Astrocyte (in vitro differentiated cells and primary cell): ENCODE data around the gene NTRK1. TPM values are rescaled to one million over a fixed set of nuclear protein-coding genes. Genes with fewer than 3 reads are reported as not detected.

Experiments
- DNase-seq: peaks from one replicate; pipeline ENCODE4 v3.0.0-alpha.2; 2010; ENCODE audit warnings: low read depth
- FAIRE-seq: peaks from 2 replicates; lab custom pipeline; 2011; peaks lifted over from hg19 to GRCh38; lab: Jason Lieb, UNC
- H2AFZ ChIP-seq: 2 replicates; pipeline ENCODE4 v1.6.0; 2012; ENCODE audit warnings: low read depth, low read length, inconsistent platforms
- H3K27ac ChIP-seq: 2 replicates; pipeline ENCODE4 v1.5.1; 2011; ENCODE audit warnings: low read depth, low read length, inconsistent platforms
- H3K27me3 ChIP-seq: 2 replicates; pipeline ENCODE4 v1.6.0; 2011; ENCODE audit warnings: low read length, inconsistent platforms; ENCODE audit not compliant: insufficient read depth
- H3K36me3 ChIP-seq: 2 replicates; pipeline ENCODE4 v1.5.1; 2011; ENCODE audit warnings: low read length, inconsistent platforms; ENCODE audit not compliant: insufficient read depth
- H3K4me1 ChIP-seq: 2 replicates; pipeline ENCODE4 v1.5.1; 2011; ENCODE audit warnings: low read length, inconsistent platforms; ENCODE audit not compliant: insufficient read depth
- H3K4me2 ChIP-seq: 2 replicates; pipeline ENCODE4 v1.6.0; 2012; ENCODE audit warnings: low read length, inconsistent platforms
- H3K4me3 ChIP-seq: 2 replicates; pipeline ENCODE4 v1.5.1; 2011; ENCODE audit warnings: low read depth, mild to moderate bottlenecking, low read length, inconsistent platforms; ENCODE audit not compliant: insufficient read depth
- H3K79me2 ChIP-seq: 2 replicates; pipeline ENCODE4 v1.6.0; 2012; ENCODE audit warnings: mild to moderate bottlenecking, low read length, inconsistent platforms; ENCODE audit not compliant: insufficient read depth
- H3K9ac ChIP-seq: 2 replicates; pipeline ENCODE4 v1.6.0; 2012; ENCODE audit warnings: mild to moderate bottlenecking, low read length, inconsistent platforms
- H3K9me3 ChIP-seq: 2 replicates; pipeline ENCODE4 v1.5.1; 2012; ENCODE audit warnings: low read depth, mild to moderate bottlenecking, low read length, inconsistent platforms; ENCODE audit not compliant: insufficient read depth
- H4K20me1 ChIP-seq: 2 replicates; pipeline ENCODE4 v1.6.0; 2012; ENCODE audit warnings: low read length, inconsistent platforms; ENCODE audit not compliant: insufficient read depth
- H3K27ac Mint-ChIP-seq: one replicate; pipeline ENCODE4 v1.8.0; 2021; ENCODE audit warnings: mild to moderate bottlenecking, mixed read lengths; ENCODE audit not compliant: unreplicated experiment
- H3K27me3 Mint-ChIP-seq: one replicate; pipeline ENCODE4 v1.8.0; 2021; ENCODE audit warnings: low read depth, mixed read lengths; ENCODE audit not compliant: unreplicated experiment
- H3K36me3 Mint-ChIP-seq: one replicate; pipeline ENCODE4 v1.8.0; 2021; ENCODE audit warnings: low read depth, mixed read lengths; ENCODE audit not compliant: unreplicated experiment
- H3K4me1 Mint-ChIP-seq: one replicate; pipeline ENCODE4 v1.8.0; 2021; ENCODE audit warnings: low read depth, mixed read lengths; ENCODE audit not compliant: unreplicated experiment
- H3K4me3 Mint-ChIP-seq: one replicate; pipeline ENCODE4 v1.8.0; 2021; ENCODE audit warnings: mild to moderate bottlenecking, moderate library complexity, mixed read lengths; ENCODE audit not compliant: unreplicated experiment
- H3K9me3 Mint-ChIP-seq: one replicate; pipeline ENCODE4 v1.8.0; 2021; ENCODE audit warnings: mild to moderate bottlenecking, mixed read lengths; ENCODE audit not compliant: unreplicated experiment
- CTCF ChIP-seq: IDR thresholded peaks from 2 replicates; pipeline ENCODE4 v1.5.1; 2011; ENCODE audit warnings: low read depth, mild to moderate bottlenecking, inconsistent platforms, low read length, moderate library complexity; ENCODE audit not compliant: insufficient read depth
- EZH2 ChIP-seq: IDR thresholded peaks from 2 replicates; pipeline ENCODE4 v1.6.1; 2012; ENCODE audit warnings: mild to moderate bottlenecking, low read length, inconsistent platforms; ENCODE audit not compliant: insufficient read depth
- total RNA-seq: library from RNA; stranded (reverse); gene quantifications from 2 replicates; pipeline ENCODE4 v1.2.1, GENCODE V29; 2021

The NTRK1 gene
- total RNA-seq, 1 donor from 2014 or later: 0.27 TPM

- no peak overlapping the region for H3K4me3 Mint-ChIP-seq
- peaks cover 20% of the 10 kb centered on the region for H3K4me1 ChIP-seq
- TF ChIP-seq CTCF (no peak), EZH2 (no peak)
- H3K27ac ChIP-seq: no peak overlapping the region
- no peak overlapping the region for H3K27ac Mint-ChIP-seq
- H3K36me3 Mint-ChIP-seq: peaks cover 14% of the 10 kb centered on the region
- H2AFZ ChIP-seq: no peak overlapping the region
- H4K20me1 ChIP-seq: peaks cover 10% of the 10 kb centered on the region
- H3K4me2 ChIP-seq: no peak overlapping the region
- DNase-seq (no peak), FAIRE-seq (no peak)
- H3K4me3 ChIP-seq: no peak overlapping the region
- H3K9me3 Mint-ChIP-seq: peaks cover 5% of the 10 kb centered on the region
- no peaks in the 10 kb centered on the region for H3K79me2 ChIP-seq
- H3K9ac ChIP-seq: no peak overlapping the region
- H3K27me3 Mint-ChIP-seq: peaks cover 9% of the 10 kb centered on the region
- H3K27me3 ChIP-seq: no peaks in the 10 kb centered on the region
- H3K9me3 ChIP-seq: no peaks in the 10 kb centered on the region
- peaks cover 16% of the 10 kb centered on the region for H3K4me1 Mint-ChIP-seq
- H3K36me3 ChIP-seq: peaks cover 7% of the 10 kb centered on the region
These were observed 52.5 kb downstream of the NTRK1 start for GRCh38 chr1:156912861-156913808.

- Histone ChIP-seq H3K4me1 (peaks cover 20% of the 10 kb centered on the region), H3K36me3 (peaks cover 7% of the 10 kb centered on the region), H3K9ac (no peak overlapping the region), H3K27me3 (no peaks in the 10 kb centered on the region), H3K4me2 (peak overlapping the region; percentile 4), H2AFZ (no peak overlapping the region), H4K20me1 (peaks cover 10% of the 10 kb centered on the region), H3K27ac (no peak overlapping the region), H3K4me3 (no peak overlapping the region), H3K79me2 (no peaks in the 10 kb centered on the region), H3K9me3 (no peaks in the 10 kb centered on the region)
- peaks cover 14% of the 10 kb centered on the region for H3K36me3 Mint-ChIP-seq
- TF ChIP-seq EZH2 (no peak), CTCF (no peak)
- H3K4me1 Mint-ChIP-seq: peaks cover 16% of the 10 kb centered on the region
- peaks cover 12% of the 10 kb centered on the region for H3K9me3 Mint-ChIP-seq
- H3K27me3 Mint-ChIP-seq: peaks cover 12% of the 10 kb centered on the region
- H3K4me3 Mint-ChIP-seq: peak overlapping the region; percentile 50
- H3K27ac Mint-ChIP-seq: no peak overlapping the region
- no peak for DNase-seq
- no peak for FAIRE-seq
These were observed 53.2 kb downstream of the NTRK1 start for GRCh38 chr1:156913809-156914387.
